MCF 10A (cell line): ENCODE results near the gene PLAGL2. TPM values are rescaled to one million over a fixed set of nuclear protein-coding genes. Genes with fewer than 3 reads are reported as not detected.

Source experiments
- BruUV-seq: library from RNA; stranded (reverse); fragments of 400-500 nt; replicated peaks from 2 replicates; lab custom pipeline; 2021; lab: Mats Ljungman, UMichigan
- CTCF ChIA-PET: fragments of 300-600 bp; sonication (Branson Sonifier 250); formaldehyde crosslinking; extraction: SDS; loops from one replicate; lab custom pipeline; 2021; ENCODE audit warnings: antibody characterized with exemption, inconsistent platforms; lab: Yijun Ruan, JAX
- POLR2A ChIA-PET: fragments of 300-600, 350-650 bp; sonication (Branson Sonifier 250); formaldehyde crosslinking; extraction: SDS; loops from one replicate; lab custom pipeline; 2020; ENCODE audit warnings: antibody characterized with exemption, inconsistent platforms; lab: Yijun Ruan, JAX
- DNase-seq: peaks from one replicate; pipeline ENCODE4 v3.0.0-alpha.2; 2018; ENCODE audit not compliant: unreplicated experiment
- H3K27ac Mint-ChIP-seq: one replicate; pipeline ENCODE4 v1.8.0; 2022; ENCODE audit warnings: mild to moderate bottlenecking, low read depth, mixed read lengths; ENCODE audit not compliant: unreplicated experiment
- H3K27me3 Mint-ChIP-seq: one replicate; pipeline ENCODE4 v1.8.0; 2022; ENCODE audit warnings: mixed read lengths; ENCODE audit not compliant: insufficient read depth, unreplicated experiment
- H3K36me3 Mint-ChIP-seq: one replicate; pipeline ENCODE4 v1.8.0; 2022; ENCODE audit warnings: mild to moderate bottlenecking, moderate library complexity, mixed read lengths; ENCODE audit not compliant: insufficient read depth, unreplicated experiment
- H3K4me1 Mint-ChIP-seq: one replicate; pipeline ENCODE4 v1.8.0; 2022; ENCODE audit warnings: mixed read lengths; ENCODE audit not compliant: insufficient read depth, unreplicated experiment
- H3K4me3 Mint-ChIP-seq: one replicate; pipeline ENCODE4 v1.8.0; 2022; ENCODE audit warnings: mild to moderate bottlenecking, moderate library complexity, mixed read lengths; ENCODE audit not compliant: unreplicated experiment
- H3K9me3 Mint-ChIP-seq: one replicate; pipeline ENCODE4 v1.8.0; 2022; ENCODE audit warnings: mixed read lengths; ENCODE audit not compliant: unreplicated experiment
- intact Hi-C: fragments of 100-400 bp; cut with micrococcal nuclease; formaldehyde crosslinking; loops from 2 replicates; pipeline ENCODE4 v1.14.1; 2022
- total RNA-seq: library from RNA; stranded (reverse); gene quantifications from 2 replicates; pipeline ENCODE4 v1.2.3, GENCODE V29; 2022
- TF ChIP-seq, protein P1 (sequence below): fragments of 200-600 bp; IDR thresholded peaks from one replicate; pipeline ENCODE4 v1.8.0; 2022; ENCODE audit warnings: antibody characterized with exemption, mild to moderate bottlenecking; ENCODE audit not compliant: unreplicated experiment

The PLAGL2 gene
- total RNA-seq, 1 experiment from 2014 or later = 18.6 TPM

DNA sequence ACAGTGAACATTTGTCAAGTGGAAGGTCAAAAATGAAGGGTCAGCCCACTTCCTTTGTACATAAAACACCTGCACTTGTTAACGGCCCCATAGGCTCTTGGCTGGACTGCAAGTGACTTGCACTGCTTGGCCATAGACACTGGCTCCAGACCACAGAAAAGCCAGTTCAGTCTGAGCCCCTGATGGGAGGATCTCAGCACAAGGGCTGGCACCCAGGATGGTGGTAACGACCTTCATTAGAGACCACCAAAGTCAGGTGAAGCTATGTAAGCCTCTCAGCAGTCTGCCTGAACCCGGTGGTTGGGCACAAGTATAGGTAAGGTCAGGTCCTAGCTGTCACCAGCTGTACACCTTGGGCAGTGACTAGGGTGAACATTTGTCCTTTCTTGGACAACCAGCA is 16.1 kb downstream of the PLAGL2 start:
- no peaks in the 10 kb centered on the region for H3K9me3 Mint-ChIP-seq
- TF ChIP-seq, protein P1, sequence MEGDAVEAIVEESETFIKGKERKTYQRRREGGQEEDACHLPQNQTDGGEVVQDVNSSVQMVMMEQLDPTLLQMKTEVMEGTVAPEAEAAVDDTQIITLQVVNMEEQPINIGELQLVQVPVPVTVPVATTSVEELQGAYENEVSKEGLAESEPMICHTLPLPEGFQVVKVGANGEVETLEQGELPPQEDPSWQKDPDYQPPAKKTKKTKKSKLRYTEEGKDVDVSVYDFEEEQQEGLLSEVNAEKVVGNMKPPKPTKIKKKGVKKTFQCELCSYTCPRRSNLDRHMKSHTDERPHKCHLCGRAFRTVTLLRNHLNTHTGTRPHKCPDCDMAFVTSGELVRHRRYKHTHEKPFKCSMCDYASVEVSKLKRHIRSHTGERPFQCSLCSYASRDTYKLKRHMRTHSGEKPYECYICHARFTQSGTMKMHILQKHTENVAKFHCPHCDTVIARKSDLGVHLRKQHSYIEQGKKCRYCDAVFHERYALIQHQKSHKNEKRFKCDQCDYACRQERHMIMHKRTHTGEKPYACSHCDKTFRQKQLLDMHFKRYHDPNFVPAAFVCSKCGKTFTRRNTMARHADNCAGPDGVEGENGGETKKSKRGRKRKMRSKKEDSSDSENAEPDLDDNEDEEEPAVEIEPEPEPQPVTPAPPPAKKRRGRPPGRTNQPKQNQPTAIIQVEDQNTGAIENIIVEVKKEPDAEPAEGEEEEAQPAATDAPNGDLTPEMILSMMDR = no peak
- peaks cover 49% of the 10 kb centered on the region for H3K36me3 Mint-ChIP-seq
- ChIA-PET POLR2A (interaction anchor here (0.8 to 1.3 kb wide), 2 partner anchors 12 to 13 kb away, joined by 3 read pairs; no protein-coding TSS in a partner anchor), CTCF (no interaction called here)
- no TSS peak for BruUV-seq
- H3K4me1 Mint-ChIP-seq = no peaks in the 10 kb centered on the region
- DNase-seq = no peak
- intact Hi-C loops = no loop called here
- no peaks in the 10 kb centered on the region for H3K27me3 Mint-ChIP-seq
- H3K4me3 Mint-ChIP-seq = no peak overlapping the region
- H3K27ac Mint-ChIP-seq = no peak overlapping the region

DNA sequence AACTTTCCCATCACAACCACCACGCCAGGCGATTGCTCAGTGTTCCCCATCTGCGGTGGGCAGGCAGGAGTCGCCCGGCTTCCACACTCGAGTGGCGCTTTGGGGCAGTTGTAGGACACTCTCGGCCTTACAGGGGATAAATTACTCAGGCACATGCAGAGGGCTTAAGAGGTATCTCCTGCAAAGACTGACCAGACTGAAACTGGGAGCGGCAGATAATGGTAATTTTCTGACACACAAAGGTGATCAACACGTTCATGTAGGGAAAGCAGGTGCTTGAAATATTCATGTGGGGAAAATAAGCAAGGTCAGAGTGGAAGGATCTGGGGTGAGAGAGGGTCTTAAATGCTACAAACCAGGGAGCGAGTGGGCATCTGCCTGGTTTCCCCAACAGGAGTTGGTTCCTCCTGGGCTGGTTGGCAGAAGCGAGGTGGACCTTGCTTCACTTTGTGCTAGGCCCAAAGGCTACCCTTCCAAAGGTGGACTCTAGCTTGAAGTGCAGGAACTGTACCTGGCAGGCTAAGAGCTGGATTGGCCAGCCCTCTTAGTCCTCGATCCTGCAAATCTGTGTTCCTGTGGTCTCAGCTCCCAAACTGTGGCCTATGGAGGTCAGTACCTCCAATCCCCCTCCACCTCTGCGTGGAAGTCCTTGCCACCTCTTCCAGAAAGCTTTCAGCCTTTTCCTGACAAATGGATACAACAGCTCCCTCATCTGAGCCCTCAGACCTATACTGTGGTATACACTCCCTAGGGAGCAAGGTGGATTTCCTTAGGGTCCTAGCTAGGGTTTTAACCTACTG is 16.7 kb downstream of the PLAGL2 start:
- ChIA-PET CTCF (no interaction called here), POLR2A (interaction anchor here (0.8 to 1.3 kb wide), 3 partner anchors 13 to 94 kb away, joined by 3 read pairs; no protein-coding TSS in a partner anchor)
- no TSS peak for BruUV-seq

DNA sequence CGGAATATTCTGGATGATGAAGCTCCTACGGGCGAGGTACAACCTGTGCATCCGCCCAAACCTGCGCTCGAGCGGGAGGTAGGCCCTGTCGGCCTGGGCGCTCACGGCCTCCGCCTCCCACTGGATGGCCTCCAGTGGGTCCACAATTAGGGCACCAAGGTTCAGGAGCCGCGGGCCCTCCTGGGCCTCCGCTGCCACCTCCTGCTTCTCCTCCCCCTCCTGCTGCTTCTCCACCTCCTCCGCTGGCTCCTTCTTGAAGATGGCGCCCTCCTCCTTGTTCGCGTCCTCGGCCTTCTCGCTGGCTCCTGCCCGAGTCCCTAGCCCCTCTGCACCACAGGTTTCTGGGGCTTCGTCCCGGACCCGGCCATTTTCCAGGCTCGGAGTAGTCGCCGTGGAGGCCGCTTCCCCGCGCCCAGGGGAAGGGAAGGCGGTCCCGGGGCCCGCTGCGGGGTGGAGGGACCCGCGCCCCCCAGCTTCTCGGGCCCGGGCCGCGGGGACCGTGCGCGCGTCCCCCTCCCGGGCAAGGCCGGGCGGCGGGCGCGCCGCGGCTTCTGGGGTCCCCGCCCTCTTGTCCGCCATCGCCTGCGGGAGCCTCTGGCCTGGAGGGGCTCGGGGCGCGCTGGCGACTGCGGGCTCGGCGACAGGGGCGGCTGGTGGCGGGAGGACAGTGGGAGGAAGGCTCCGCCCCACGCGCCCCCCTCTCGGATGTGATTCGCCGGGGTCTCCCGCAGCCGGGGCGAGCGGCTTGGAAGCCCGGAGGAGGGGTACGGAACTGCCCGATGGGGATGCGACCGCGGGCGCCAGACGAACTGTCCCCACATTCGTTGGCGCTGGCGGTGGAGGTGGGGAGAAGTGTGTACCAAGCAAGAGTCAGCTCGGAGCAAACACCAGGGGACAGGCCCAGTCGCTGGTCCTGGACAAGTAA is 17.6 kb downstream of the PLAGL2 start:
- TF ChIP-seq, protein P1 = no peak
- DNase-seq = no peak
- ChIA-PET POLR2A (interaction anchor here (1.0 kb wide), 1 partner anchor 95 kb away, joined by 3 read pairs; no protein-coding TSS in a partner anchor), CTCF (interaction anchor here (0.5 to 0.6 kb wide), 2 partner anchors 36 to 1476 kb away, joined by 3 to 4 read pairs; no protein-coding TSS in a partner anchor)
- no peak overlapping the region for H3K27ac Mint-ChIP-seq
- no peaks in the 10 kb centered on the region for H3K4me1 Mint-ChIP-seq
- H3K9me3 Mint-ChIP-seq = no peaks in the 10 kb centered on the region
- no peak overlapping the region for H3K4me3 Mint-ChIP-seq
- no peaks in the 10 kb centered on the region for H3K27me3 Mint-ChIP-seq
- no TSS peak for BruUV-seq
- peaks cover 34% of the 10 kb centered on the region for H3K36me3 Mint-ChIP-seq
- intact Hi-C loops = no loop called here

More for the DNA sequence above, 16.7 kb downstream of the PLAGL2 start:
- Mint-ChIP-seq H3K27ac (no peak overlapping the region), H3K4me1 (no peaks in the 10 kb centered on the region), H3K36me3 (peaks cover 42% of the 10 kb centered on the region), H3K27me3 (no peaks in the 10 kb centered on the region), H3K9me3 (no peaks in the 10 kb centered on the region), H3K4me3 (no peak overlapping the region)
- TF ChIP-seq, protein P1 = no peak
- intact Hi-C loops = no loop called here
- no peak for DNase-seq

DNA sequence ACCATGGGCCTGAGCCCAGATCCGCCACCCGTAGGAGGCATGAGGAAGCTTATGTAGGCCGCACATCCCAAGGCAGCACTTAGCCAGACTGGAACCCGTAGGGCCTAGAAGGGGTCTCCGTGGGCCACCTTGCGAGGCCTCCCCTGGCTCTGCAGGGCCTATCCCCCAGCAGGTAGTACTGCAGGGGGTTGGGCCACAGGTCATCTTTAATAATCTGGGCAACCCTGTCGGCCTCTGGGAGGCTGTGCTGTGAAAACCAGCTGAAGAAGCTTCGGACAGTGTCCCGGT is 18.5 kb downstream of the PLAGL2 start:
- TF ChIP-seq, protein P1 = no peak
- H3K4me3 Mint-ChIP-seq = no peak overlapping the region
- no peaks in the 10 kb centered on the region for H3K9me3 Mint-ChIP-seq
- no TSS peak for BruUV-seq
- intact Hi-C loops = no loop called here
- no peak for DNase-seq
- H3K4me1 Mint-ChIP-seq = no peaks in the 10 kb centered on the region
- H3K36me3 Mint-ChIP-seq = peaks cover 26% of the 10 kb centered on the region
- no peaks in the 10 kb centered on the region for H3K27me3 Mint-ChIP-seq
- POLR2A ChIA-PET = interaction anchor here (0.9 kb wide), 1 partner anchor 170 kb away, joined by 4 read pairs; no protein-coding TSS in a partner anchor
- no peak overlapping the region for H3K27ac Mint-ChIP-seq
- CTCF ChIA-PET = interaction anchor here (0.6 kb wide), 2 partner anchors 61 to 477 kb away, joined by 3 to 4 read pairs; no protein-coding TSS in a partner anchor
